Mesothelial cell of epicardium (in vitro differentiated cells): ENCODE measurements around the gene KATNIP. TPM values are rescaled to one million over a fixed set of nuclear protein-coding genes. Genes with fewer than 3 reads are reported as not detected.

Experiments used
- DNase-seq, 2 experiments: peaks; one replicate each; pipeline ENCODE4 v3.0.0; 2021; ENCODE audit warnings: low spot score in 2 of 2; ENCODE audit not compliant: unreplicated experiment in 2 of 2
- H3K27ac Mint-ChIP-seq: 2 replicates; pipeline ENCODE4 v1.8.0; 2021; ENCODE audit warnings: mixed read lengths
- H3K27me3 Mint-ChIP-seq: 2 replicates; pipeline ENCODE4 v1.8.0; 2021; ENCODE audit warnings: low read depth, mixed read lengths
- H3K36me3 Mint-ChIP-seq: 2 replicates; pipeline ENCODE4 v1.8.0; 2021; ENCODE audit warnings: mixed read lengths
- H3K4me1 Mint-ChIP-seq: 2 replicates; pipeline ENCODE4 v1.8.0; 2021; ENCODE audit warnings: mixed read lengths
- H3K4me3 Mint-ChIP-seq: 2 replicates; pipeline ENCODE4 v1.8.0; 2021; ENCODE audit warnings: mild to moderate bottlenecking, moderate library complexity, mixed read lengths
- H3K9me3 Mint-ChIP-seq: 2 replicates; pipeline ENCODE4 v1.8.0; 2021; ENCODE audit warnings: mixed read lengths
- total RNA-seq: library from RNA; stranded (reverse); gene quantifications from 3 replicates; pipeline ENCODE4 v1.2.1, GENCODE V29; 2021
- TF ChIP-seq, protein P1 (sequence below): fragments of 200-600 bp; sonication (generic); IDR thresholded peaks from one replicate; pipeline ENCODE4 v1.5.0; 2021; ENCODE audit warnings: antibody characterized with exemption; ENCODE audit not compliant: unreplicated experiment

The KATNIP gene
- total RNA-seq, 1 donor from 2014 or later = 38.8 TPM

DNA sequence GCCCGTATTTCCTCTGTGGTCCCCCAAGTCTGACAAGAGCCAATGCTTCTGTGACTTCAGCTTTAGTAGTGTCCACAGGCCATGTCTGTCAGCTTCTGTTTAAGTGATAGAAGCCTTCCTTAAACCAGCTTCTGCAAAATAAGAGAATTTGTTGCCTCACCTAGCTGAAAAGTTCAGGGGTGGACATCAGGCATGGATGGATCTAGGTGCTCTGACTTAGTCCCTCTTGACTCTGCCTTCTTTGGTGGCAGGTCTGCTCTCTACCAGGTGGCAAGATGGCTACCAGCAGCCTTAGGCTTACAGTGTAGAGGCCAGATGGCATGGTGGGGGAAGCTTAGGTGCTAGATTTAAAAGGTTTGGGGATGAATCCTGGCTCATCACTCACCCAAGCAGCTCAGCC lies 33.7 kb downstream of the KATNIP start:
- DNase-seq = no peak
- Mint-ChIP-seq H3K27ac (no peak overlapping the region), H3K4me1 (peaks cover 18% of the 10 kb centered on the region), H3K4me3 (no peak overlapping the region), H3K9me3 (peaks cover 7% of the 10 kb centered on the region), H3K27me3 (no peaks in the 10 kb centered on the region), H3K36me3 (peaks cover 21% of the 10 kb centered on the region)
- TF ChIP-seq, protein P1, sequence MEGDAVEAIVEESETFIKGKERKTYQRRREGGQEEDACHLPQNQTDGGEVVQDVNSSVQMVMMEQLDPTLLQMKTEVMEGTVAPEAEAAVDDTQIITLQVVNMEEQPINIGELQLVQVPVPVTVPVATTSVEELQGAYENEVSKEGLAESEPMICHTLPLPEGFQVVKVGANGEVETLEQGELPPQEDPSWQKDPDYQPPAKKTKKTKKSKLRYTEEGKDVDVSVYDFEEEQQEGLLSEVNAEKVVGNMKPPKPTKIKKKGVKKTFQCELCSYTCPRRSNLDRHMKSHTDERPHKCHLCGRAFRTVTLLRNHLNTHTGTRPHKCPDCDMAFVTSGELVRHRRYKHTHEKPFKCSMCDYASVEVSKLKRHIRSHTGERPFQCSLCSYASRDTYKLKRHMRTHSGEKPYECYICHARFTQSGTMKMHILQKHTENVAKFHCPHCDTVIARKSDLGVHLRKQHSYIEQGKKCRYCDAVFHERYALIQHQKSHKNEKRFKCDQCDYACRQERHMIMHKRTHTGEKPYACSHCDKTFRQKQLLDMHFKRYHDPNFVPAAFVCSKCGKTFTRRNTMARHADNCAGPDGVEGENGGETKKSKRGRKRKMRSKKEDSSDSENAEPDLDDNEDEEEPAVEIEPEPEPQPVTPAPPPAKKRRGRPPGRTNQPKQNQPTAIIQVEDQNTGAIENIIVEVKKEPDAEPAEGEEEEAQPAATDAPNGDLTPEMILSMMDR = no peak

DNA sequence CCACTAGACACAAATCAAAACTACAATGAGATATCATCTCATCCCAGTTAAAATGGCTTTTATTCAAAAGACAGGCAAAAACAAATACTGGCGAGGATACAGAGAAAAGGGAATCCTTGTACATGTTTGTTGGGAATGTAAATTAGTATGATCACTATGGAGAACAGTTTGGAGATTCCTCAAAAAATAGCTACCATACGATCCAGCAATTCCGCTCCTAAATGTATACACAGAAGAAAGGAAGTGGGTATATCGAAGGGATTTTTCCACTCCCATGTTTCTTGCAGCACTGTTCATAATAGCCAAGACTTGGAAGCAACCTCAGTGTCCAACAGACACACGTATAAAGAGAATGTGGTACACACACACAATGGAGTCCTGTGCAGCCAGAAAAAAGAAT lies 35.3 kb downstream of the KATNIP start:
- TF ChIP-seq, protein P1 = no peak
- Mint-ChIP-seq H3K27me3 (no peaks in the 10 kb centered on the region), H3K9me3 (peaks cover 7% of the 10 kb centered on the region), H3K27ac (no peak overlapping the region), H3K36me3 (peaks cover 21% of the 10 kb centered on the region), H3K4me3 (no peak overlapping the region), H3K4me1 (peaks cover 2% of the 10 kb centered on the region)
- DNase-seq = no peak

DNA sequence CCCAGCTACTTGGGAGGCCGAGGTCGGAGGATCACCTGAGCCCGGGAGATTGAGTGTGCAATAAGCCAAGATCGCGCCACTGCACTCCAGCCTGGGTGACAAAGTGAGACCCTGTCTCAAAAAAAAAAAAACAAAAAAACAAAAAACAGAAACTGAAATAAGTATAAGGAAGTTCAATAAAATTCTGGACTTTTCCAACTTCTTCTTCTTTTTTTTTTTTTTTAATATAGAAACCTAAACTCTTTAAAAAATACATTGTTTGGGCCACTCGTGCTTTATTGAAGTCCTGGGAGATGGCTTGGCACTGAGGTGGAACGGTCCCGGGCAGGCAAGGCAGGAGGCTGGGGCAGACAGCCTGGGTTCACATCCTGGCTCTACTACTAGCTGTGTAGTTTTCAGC lies 36.8 kb downstream of the KATNIP start:
- TF ChIP-seq, protein P1 = no peak
- no peak for DNase-seq
- H3K27me3 Mint-ChIP-seq = no peaks in the 10 kb centered on the region
- no peak overlapping the region for H3K27ac Mint-ChIP-seq
- no peak overlapping the region for H3K4me3 Mint-ChIP-seq
- peaks cover 7% of the 10 kb centered on the region for H3K9me3 Mint-ChIP-seq
- H3K36me3 Mint-ChIP-seq = peaks cover 28% of the 10 kb centered on the region
- H3K4me1 Mint-ChIP-seq = peaks cover under 1% of the 10 kb centered on the region

DNA sequence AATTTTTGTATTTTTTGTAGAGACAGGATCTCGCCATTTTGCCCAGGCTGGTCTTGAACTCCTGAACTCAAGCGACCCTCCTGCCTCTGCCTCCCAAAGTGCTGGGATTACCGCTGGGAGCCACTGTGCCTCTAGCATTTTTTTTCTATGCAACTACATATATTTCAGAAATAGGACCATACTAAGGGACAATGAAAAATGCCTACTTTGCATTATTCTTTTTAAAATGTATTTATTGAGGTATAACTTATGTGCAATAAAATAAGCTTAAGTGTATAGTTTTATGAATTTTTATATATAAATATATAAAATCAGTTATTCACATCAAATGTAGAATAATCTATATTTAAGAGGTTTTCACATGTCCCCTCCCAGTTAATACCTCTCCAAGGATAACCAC lies 38.1 kb downstream of the KATNIP start:
- DNase-seq = no peak
- H3K36me3 Mint-ChIP-seq = peaks cover 31% of the 10 kb centered on the region
- H3K9me3 Mint-ChIP-seq = peaks cover 7% of the 10 kb centered on the region
- no peak overlapping the region for H3K27ac Mint-ChIP-seq
- TF ChIP-seq, protein P1 = no peak
- no peaks in the 10 kb centered on the region for H3K27me3 Mint-ChIP-seq
- no peak overlapping the region for H3K4me3 Mint-ChIP-seq
- H3K4me1 Mint-ChIP-seq = peaks cover 4% of the 10 kb centered on the region

DNA sequence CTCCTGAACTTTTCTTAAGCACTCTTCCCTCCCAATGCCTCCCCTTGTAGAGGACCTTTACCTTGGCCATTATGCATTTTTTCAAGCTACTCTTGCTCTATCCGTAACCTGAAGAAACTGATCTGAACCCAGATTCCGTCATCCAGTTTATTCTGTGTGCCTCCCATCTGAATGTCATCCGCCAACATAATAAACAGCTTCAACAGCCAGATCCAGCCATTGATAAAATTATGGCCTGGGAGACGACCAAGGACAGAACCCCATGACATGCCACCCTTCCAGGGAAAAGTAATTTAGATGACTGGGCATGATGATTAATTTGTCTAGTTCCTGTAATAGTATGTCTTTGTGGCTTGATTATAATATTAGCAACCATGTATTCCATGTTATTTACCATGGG lies 41.9 kb downstream of the KATNIP start:
- Mint-ChIP-seq H3K27me3 (no peaks in the 10 kb centered on the region), H3K4me3 (no peak overlapping the region), H3K36me3 (peaks cover 10% of the 10 kb centered on the region), H3K4me1 (peaks cover 18% of the 10 kb centered on the region), H3K27ac (peak overlapping the region; percentile 14), H3K9me3 (no peaks in the 10 kb centered on the region)
- no peak for DNase-seq
- TF ChIP-seq, protein P1 = no peak

DNA sequence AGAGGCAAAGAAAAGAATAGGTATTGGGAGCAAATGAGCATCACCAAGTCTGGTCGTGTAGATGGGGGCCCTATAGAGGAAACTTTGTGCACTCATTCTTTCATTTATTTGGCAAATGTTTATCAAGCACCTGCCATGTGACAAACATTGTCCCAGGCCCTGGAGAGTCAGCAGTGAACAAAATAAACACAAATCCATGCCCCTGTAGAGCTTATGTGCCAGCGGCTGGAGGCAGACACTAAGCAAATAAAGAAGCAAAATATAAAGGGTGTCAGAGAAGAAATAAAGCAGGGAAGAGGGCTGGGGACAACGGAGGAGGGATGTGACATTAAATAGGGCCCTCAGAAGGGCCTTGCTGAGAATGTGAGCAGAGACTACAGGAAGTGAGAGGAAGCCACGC lies 45.5 kb downstream of the KATNIP start:
- Mint-ChIP-seq H3K36me3 (peaks cover 8% of the 10 kb centered on the region), H3K9me3 (no peaks in the 10 kb centered on the region), H3K27me3 (no peaks in the 10 kb centered on the region), H3K4me1 (peaks cover 34% of the 10 kb centered on the region), H3K27ac (peak overlapping the region; percentile 84), H3K4me3 (no peak overlapping the region)
- TF ChIP-seq, protein P1 = no peak
- DNase-seq = no peak
